H9 (cell line): ENCODE results near the gene RNF213. TPM values are rescaled to one million over a fixed set of nuclear protein-coding genes. Genes with fewer than 3 reads are reported as not detected.

Source experiments
- DNase-seq: peaks from one replicate; pipeline ENCODE4 v3.0.0-alpha.2; 2017
- H2AFZ ChIP-seq: one replicate; pipeline ENCODE4 v1.6.1; 2013; ENCODE audit warnings: mild to moderate bottlenecking, low read length, control low read depth, moderate library complexity
- H2AK5ac ChIP-seq: 2 replicates; pipeline ENCODE4 v1.6.1; 2013; ENCODE audit warnings: low read length, control low read depth, mixed read lengths; ENCODE audit not compliant: insufficient read length
- H2BK120ac ChIP-seq: one replicate; pipeline ENCODE4 v1.6.1; 2013; ENCODE audit warnings: low read depth, mild to moderate bottlenecking, low read length, control low read depth, inconsistent platforms; ENCODE audit not compliant: poor library complexity, severe bottlenecking
- H2BK12ac ChIP-seq: 2 replicates; pipeline ENCODE4 v1.6.1; 2013; ENCODE audit warnings: low read length, control low read depth, mixed read lengths, low read depth; ENCODE audit not compliant: insufficient read length
- H2BK15ac ChIP-seq: 2 replicates; pipeline ENCODE4 v1.6.1; 2013; ENCODE audit warnings: low read depth, low read length, control low read depth
- H2BK20ac ChIP-seq: one replicate; pipeline ENCODE4 v1.6.1; 2013; ENCODE audit warnings: low read depth, mild to moderate bottlenecking, low read length, control low read depth, inconsistent platforms; ENCODE audit not compliant: poor library complexity, severe bottlenecking
- H2BK5ac ChIP-seq: 2 replicates; pipeline ENCODE4 v1.6.1; 2013; ENCODE audit warnings: low read length, control low read depth, mixed read lengths; ENCODE audit not compliant: insufficient read length
- H3K14ac ChIP-seq: 2 replicates; pipeline ENCODE4 v1.6.1; 2013; ENCODE audit warnings: low read length, control low read depth; ENCODE audit not compliant: insufficient read depth
- H3K18ac ChIP-seq: 2 replicates; pipeline ENCODE4 v1.6.1; 2013; ENCODE audit warnings: low read depth, mild to moderate bottlenecking, mixed read lengths, low read length, control low read depth; ENCODE audit not compliant: insufficient read length
- H3K23ac ChIP-seq: 2 replicates; pipeline ENCODE4 v1.6.1; 2013; ENCODE audit warnings: low read length, control low read depth, mixed read lengths, low read depth; ENCODE audit not compliant: insufficient read length
- H3K23me2 ChIP-seq: 2 replicates; pipeline ENCODE4 v1.6.1; 2013; ENCODE audit warnings: low read depth, mild to moderate bottlenecking, mixed read lengths, low read length, control low read depth; ENCODE audit not compliant: insufficient read length, poor library complexity, severe bottlenecking
- H3K27ac ChIP-seq: 2 replicates; pipeline ENCODE4 v1.5.1; 2013; ENCODE audit warnings: low read length, control low read depth, mixed read lengths, low read depth; ENCODE audit not compliant: insufficient read length
- H3K27me3 ChIP-seq: 2 replicates; pipeline ENCODE4 v1.6.1; 2013; ENCODE audit warnings: low read length, control low read depth, inconsistent platforms; ENCODE audit not compliant: insufficient read depth
- H3K4ac ChIP-seq: 2 replicates; pipeline ENCODE4 v1.6.1; 2013; ENCODE audit warnings: low read depth, mild to moderate bottlenecking, control low read depth, inconsistent platforms, low read length, moderate library complexity
- H3K4me1 ChIP-seq: 2 replicates; pipeline ENCODE4 v1.6.1; 2013; ENCODE audit warnings: low read length, control low read depth, inconsistent platforms; ENCODE audit not compliant: insufficient read depth
- H3K4me2 ChIP-seq: 2 replicates; pipeline ENCODE4 v1.6.1; 2013; ENCODE audit warnings: low read length, control low read depth, mixed read lengths; ENCODE audit not compliant: insufficient read length, insufficient read depth
- H3K56ac ChIP-seq: 2 replicates; pipeline ENCODE4 v1.6.1; 2013; ENCODE audit warnings: low read depth, mild to moderate bottlenecking, mixed read lengths, low read length, control low read depth; ENCODE audit not compliant: insufficient read length
- H3K79me1 ChIP-seq: 2 replicates; pipeline ENCODE4 v1.6.1; 2013; ENCODE audit warnings: low read depth, mild to moderate bottlenecking, moderate library complexity, low read length, control low read depth, inconsistent platforms; ENCODE audit not compliant: insufficient read depth, poor library complexity, severe bottlenecking
- H3K79me2 ChIP-seq: 2 replicates; pipeline ENCODE4 v1.6.1; 2013; ENCODE audit warnings: low read length, control low read depth, inconsistent platforms; ENCODE audit not compliant: insufficient read depth
- H3K9ac ChIP-seq: 2 replicates; pipeline ENCODE4 v1.6.1; 2013; ENCODE audit warnings: low read length, control low read depth, mixed read lengths; ENCODE audit not compliant: insufficient read length; ENCODE audit errors: extremely low read depth
- H3K9me3 ChIP-seq: one replicate; pipeline ENCODE4 v1.6.1; 2013; ENCODE audit warnings: low read depth, low read length, inconsistent platforms; ENCODE audit not compliant: control insufficient read depth
- H3T11ph ChIP-seq: one replicate; pipeline ENCODE4 v1.6.1; 2013; ENCODE audit warnings: mild to moderate bottlenecking, low read length, control low read depth, inconsistent platforms
- H4K20me1 ChIP-seq: one replicate; pipeline ENCODE4 v1.6.1; 2013; ENCODE audit not compliant: control insufficient read depth, insufficient read length, insufficient read depth
- H4K5ac ChIP-seq: 2 replicates; pipeline ENCODE4 v1.6.1; 2013; ENCODE audit warnings: low read depth, mild to moderate bottlenecking, mixed read lengths, low read length, control low read depth; ENCODE audit not compliant: insufficient read length
- H4K8ac ChIP-seq: replicated peaks from 2 replicates; pipeline ENCODE4 v1.6.1; 2013; ENCODE audit warnings: low read length, control low read depth, mixed read lengths, low read depth; ENCODE audit not compliant: insufficient read length
- H4K91ac ChIP-seq: 2 replicates; pipeline ENCODE4 v1.6.1; 2013; ENCODE audit warnings: low read depth, mild to moderate bottlenecking, moderate library complexity, mixed read lengths, low read length, control low read depth; ENCODE audit not compliant: insufficient read length
- H3K27ac Mint-ChIP-seq, 3 experiments: 2 replicates in 2 of 3; 3 replicates in 1 of 3; pipeline ENCODE4 v1.8.0; 2020 to 2021; ENCODE audit warnings: mixed read lengths in 3 of 3, mild to moderate bottlenecking in 1 of 3, moderate library complexity in 1 of 3
- H3K27me3 Mint-ChIP-seq: 2 replicates; pipeline ENCODE4 v1.8.0; 2021; ENCODE audit warnings: low read depth, mild to moderate bottlenecking, moderate library complexity, mixed read lengths
- H3K36me3 Mint-ChIP-seq, 3 experiments: 2 replicates in 2 of 3; 3 replicates in 1 of 3; pipeline ENCODE4 v1.8.0; 2020 to 2021; ENCODE audit warnings: low read depth in 3 of 3, mixed read lengths in 3 of 3; ENCODE audit not compliant: insufficient read depth in 1 of 3
- H3K4me1 Mint-ChIP-seq, 2 experiments: 2 replicates each; pipeline ENCODE4 v1.8.0; 2020; ENCODE audit warnings: mixed read lengths in 2 of 2
- H3K4me3 Mint-ChIP-seq, 2 experiments: 2 replicates in 1 of 2; 3 replicates in 1 of 2; pipeline ENCODE4 v1.8.0; 2020 to 2021; ENCODE audit warnings: mild to moderate bottlenecking in 2 of 2, mixed read lengths in 2 of 2, moderate library complexity in 1 of 2
- H3K9me3 Mint-ChIP-seq, 2 experiments: 2 replicates in 1 of 2; 3 replicates in 1 of 2; pipeline ENCODE4 v1.8.0; 2020; ENCODE audit warnings: mild to moderate bottlenecking in 2 of 2, mixed read lengths in 2 of 2, moderate library complexity in 1 of 2
- WGBS: extraction: QIAGEN DNeasy Blood & Tissue Kit; methylation state at CpG from one replicate; pipeline ENCODE4 v1.1.7; 2013; ENCODE audit warnings: missing lambda C conversion rate, low lambda C conversion rate, mixed read lengths; ENCODE audit not compliant: insufficient read length; ENCODE audit errors: extremely low coverage; 5-methylcytosine and 5-hydroxymethylcytosine counted together
- total RNA-seq: library from RNA; stranded (reverse); gene quantifications from 2 replicates; pipeline ENCODE4 v1.2.1, GENCODE V29; 2021
- TF ChIP-seq, protein P1 (sequence below): fragments of 200-600 bp; sonication (generic); conservative IDR thresholded peaks from 3 replicates; pipeline ENCODE4 v1.8.0; 2021; ENCODE audit warnings: antibody characterized with exemption, mild to moderate bottlenecking

RNF213 gene
- total RNA-seq, 1 experiment from 2014 or later, result 34.3 TPM

DNA sequence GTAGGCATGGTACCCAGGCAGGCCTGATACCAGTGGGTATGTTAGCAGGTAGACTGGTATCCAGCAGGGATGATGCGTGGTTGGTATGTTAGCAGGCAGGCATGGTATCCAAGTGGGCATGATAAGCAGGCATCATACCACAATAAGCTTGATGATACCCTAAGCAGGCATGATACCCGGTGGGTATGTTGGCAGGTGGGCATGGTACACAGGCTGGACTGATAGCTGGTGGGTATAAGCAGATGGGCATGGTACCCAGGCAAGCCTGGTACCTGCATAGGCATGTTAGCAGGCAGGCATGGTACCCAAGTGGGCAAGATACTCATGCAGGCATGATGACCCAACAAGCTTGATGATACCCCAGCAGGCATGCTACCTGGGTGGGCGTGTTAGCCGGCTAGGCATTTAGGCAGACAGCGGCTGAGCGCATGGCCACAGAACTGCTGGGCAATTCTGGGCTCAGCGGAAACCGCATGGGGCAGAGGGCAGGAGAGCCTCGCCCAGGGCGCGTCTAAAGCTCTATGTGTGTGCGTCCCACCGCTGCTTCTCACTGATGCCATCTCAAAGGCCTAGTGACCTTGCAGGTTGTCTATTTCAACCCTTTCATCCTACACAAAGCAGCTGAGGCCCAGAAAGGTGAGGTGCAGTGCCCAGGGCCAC, 42.8 kb upstream of the RNF213 start:
- H3K23me2 ChIP-seq, result peaks cover 5% of the 10 kb centered on the region
- H4K20me1 ChIP-seq, result no peaks in the 10 kb centered on the region
- no CpG with 5 or more reads among the region's 13 CpGs for WGBS
- no peak overlapping the region for H2BK15ac ChIP-seq
- no peak overlapping the region for H2BK120ac ChIP-seq
- no peak overlapping the region for H3K4ac ChIP-seq
- H3K9me3 Mint-ChIP-seq, result no peaks in the 10 kb centered on the region
- no peak overlapping the region for H3K4me2 ChIP-seq
- no peak overlapping the region for H4K5ac ChIP-seq
- no peak overlapping the region for H3K9ac ChIP-seq
- H4K8ac ChIP-seq, result no peak overlapping the region
- H3K4me1 ChIP-seq, result no peaks in the 10 kb centered on the region
- no peak overlapping the region for H3T11ph ChIP-seq
- no peak overlapping the region for H3K23ac ChIP-seq
- no peak overlapping the region for H2BK20ac ChIP-seq
- no peak overlapping the region for H3K27ac Mint-ChIP-seq
- H3K27me3 Mint-ChIP-seq, result no peaks in the 10 kb centered on the region; the same call in 1 of the 2 replicates
- H3K9me3 ChIP-seq, result no peaks in the 10 kb centered on the region
- no peak overlapping the region for H3K14ac ChIP-seq
- no peaks in the 10 kb centered on the region for H3K79me2 ChIP-seq
- no peaks in the 10 kb centered on the region for H3K79me1 ChIP-seq
- H3K4me3 Mint-ChIP-seq, result no peak overlapping the region
- DNase-seq, result no peak
- H3K27ac ChIP-seq, result no peak overlapping the region
- peaks cover 7 to 24% (median 22%) of the 10 kb centered on the region in 3 experiments; a peak in 5 of 7 replicates for H3K36me3 Mint-ChIP-seq
- H3K18ac ChIP-seq, result no peak overlapping the region
- H2AFZ ChIP-seq, result no peak overlapping the region
- H4K91ac ChIP-seq, result no peak overlapping the region
- H2AK5ac ChIP-seq, result no peak overlapping the region
- peaks cover 7 to 11% of the 10 kb centered on the region in 2 experiments for H3K4me1 Mint-ChIP-seq
- no peak overlapping the region for H3K56ac ChIP-seq
- H3K27me3 ChIP-seq, result no peaks in the 10 kb centered on the region
- H2BK5ac ChIP-seq, result no peak overlapping the region
- TF ChIP-seq, protein P1, sequence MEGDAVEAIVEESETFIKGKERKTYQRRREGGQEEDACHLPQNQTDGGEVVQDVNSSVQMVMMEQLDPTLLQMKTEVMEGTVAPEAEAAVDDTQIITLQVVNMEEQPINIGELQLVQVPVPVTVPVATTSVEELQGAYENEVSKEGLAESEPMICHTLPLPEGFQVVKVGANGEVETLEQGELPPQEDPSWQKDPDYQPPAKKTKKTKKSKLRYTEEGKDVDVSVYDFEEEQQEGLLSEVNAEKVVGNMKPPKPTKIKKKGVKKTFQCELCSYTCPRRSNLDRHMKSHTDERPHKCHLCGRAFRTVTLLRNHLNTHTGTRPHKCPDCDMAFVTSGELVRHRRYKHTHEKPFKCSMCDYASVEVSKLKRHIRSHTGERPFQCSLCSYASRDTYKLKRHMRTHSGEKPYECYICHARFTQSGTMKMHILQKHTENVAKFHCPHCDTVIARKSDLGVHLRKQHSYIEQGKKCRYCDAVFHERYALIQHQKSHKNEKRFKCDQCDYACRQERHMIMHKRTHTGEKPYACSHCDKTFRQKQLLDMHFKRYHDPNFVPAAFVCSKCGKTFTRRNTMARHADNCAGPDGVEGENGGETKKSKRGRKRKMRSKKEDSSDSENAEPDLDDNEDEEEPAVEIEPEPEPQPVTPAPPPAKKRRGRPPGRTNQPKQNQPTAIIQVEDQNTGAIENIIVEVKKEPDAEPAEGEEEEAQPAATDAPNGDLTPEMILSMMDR, result no peak
- no peak overlapping the region for H2BK12ac ChIP-seq
